Subcutaneous abdominal adipose tissue (tissue), 5 donors: ENCODE measurements around the gene UCHL5.

Source experiments
- H3K27ac ChIP-seq: one replicate; pipeline ENCODE4 v1.7.0; 2013; ENCODE audit warnings: low read depth, mild to moderate bottlenecking, inconsistent platforms, low read length, moderate library complexity
- H3K27me3 ChIP-seq, 5 donors: one replicate each; pipeline ENCODE4 v1.7.0; 2013; ENCODE audit warnings: low read length in 5 of 5, inconsistent platforms in 1 of 5; ENCODE audit not compliant: control insufficient read depth in 5 of 5, insufficient read depth in 4 of 5
- H3K36me3 ChIP-seq, 5 donors: one replicate each; pipeline ENCODE4 v1.7.0; 2013; ENCODE audit warnings: low read length in 5 of 5; ENCODE audit not compliant: control insufficient read depth in 5 of 5, insufficient read depth in 5 of 5
- H3K4me1 ChIP-seq, 5 donors: one replicate each; pipeline ENCODE4 v1.7.0; 2013; ENCODE audit warnings: low read length in 5 of 5, mild to moderate bottlenecking in 3 of 5, moderate library complexity in 1 of 5; ENCODE audit not compliant: control insufficient read depth in 5 of 5, insufficient read depth in 5 of 5
- H3K4me3 ChIP-seq, 5 donors: one replicate each; pipeline ENCODE4 v1.7.0; 2013; ENCODE audit warnings: low read length in 5 of 5, low read depth in 1 of 5
- H3K9ac ChIP-seq, 5 donors: one replicate each; pipeline ENCODE4 v1.7.0; 2013; ENCODE audit warnings: low read length in 5 of 5, mild to moderate bottlenecking in 4 of 5, moderate library complexity in 3 of 5
- H3K9me3 ChIP-seq, 5 donors: one replicate each; pipeline ENCODE4 v1.7.0; 2013; ENCODE audit warnings: low read length in 5 of 5; ENCODE audit not compliant: control insufficient read depth in 5 of 5
- donor health status: healthy.
- donor health status: healthy.
- donor health status: healthy.
- donor health status: healthy.
- donor health status: healthy.

Gene UCHL5, protein sequence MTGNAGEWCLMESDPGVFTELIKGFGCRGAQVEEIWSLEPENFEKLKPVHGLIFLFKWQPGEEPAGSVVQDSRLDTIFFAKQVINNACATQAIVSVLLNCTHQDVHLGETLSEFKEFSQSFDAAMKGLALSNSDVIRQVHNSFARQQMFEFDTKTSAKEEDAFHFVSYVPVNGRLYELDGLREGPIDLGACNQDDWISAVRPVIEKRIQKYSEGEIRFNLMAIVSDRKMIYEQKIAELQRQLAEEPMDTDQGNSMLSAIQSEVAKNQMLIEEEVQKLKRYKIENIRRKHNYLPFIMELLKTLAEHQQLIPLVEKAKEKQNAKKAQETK

DNA sequence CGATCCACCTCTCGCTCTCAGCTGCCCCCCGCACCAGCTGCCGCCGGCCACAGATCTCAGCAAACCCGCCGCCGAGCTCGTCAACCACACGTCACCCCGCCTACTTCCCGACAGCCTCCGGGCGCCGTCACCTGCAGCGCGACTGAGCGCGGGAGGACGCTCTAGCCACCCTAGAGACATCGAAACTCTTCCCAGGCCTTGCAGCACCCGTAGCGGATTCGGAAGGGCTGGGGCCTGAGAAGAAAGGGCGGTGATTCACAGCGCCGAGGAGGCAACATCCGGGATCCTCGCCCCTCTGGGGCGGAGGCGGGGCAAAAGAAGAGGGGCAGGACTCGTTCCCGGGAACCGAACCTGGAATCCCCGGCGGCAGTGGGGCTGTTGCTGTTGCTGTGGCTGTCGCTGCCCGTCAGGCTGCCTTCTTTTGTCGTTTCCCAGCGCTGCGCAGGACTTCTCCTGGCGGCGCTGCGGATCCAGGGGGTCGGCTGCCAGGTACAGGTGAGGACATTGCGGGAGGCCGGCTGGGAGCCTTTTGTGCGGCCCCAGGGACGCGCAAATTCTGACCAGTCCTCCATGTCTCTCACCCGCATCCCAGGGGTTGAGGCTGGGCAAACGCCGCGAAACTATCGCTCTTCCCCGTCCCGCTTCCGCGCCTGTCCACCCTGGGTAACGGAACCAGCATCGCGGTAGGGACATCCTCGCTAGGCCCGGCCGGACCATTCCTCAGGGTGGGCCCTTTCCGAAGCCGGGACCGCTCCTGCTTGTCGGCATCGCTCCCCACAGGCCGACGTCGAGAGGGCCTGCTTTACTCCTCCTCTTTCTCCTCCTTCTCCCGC, at the start of gene UCHL5, which contains the start of gene RO60:
Gene UCHL5 (minus strand): TSS at position 79 of the 833 bp plus-strand sequence. CDS start 100 bp downstream, outside the sequence.
Gene RO60 (plus strand): TSS at position 331 of the 833 bp plus-strand sequence. CDS start 9,443 bp downstream, outside the sequence.
- no peaks in the 10 kb centered on the region for H3K9me3 ChIP-seq
- H3K9ac ChIP-seq, result peak within 1 kb of the TSS; percentile 93 to 99 (median 98)
- no peaks in the 10 kb centered on the region for H3K36me3 ChIP-seq
- peaks cover 0 to 3% (median 0%) of the 10 kb centered on the region in 5 donors for H3K27me3 ChIP-seq
- H3K4me3 ChIP-seq, result peak within 1 kb of the TSS; percentile 95 to 99 (median 97)
- H3K27ac ChIP-seq, result peak within 1 kb of the TSS; percentile 96
- H3K4me1 ChIP-seq, result peaks cover 7 to 37% (median 29%) of the 10 kb centered on the region in 5 donors

DNA sequence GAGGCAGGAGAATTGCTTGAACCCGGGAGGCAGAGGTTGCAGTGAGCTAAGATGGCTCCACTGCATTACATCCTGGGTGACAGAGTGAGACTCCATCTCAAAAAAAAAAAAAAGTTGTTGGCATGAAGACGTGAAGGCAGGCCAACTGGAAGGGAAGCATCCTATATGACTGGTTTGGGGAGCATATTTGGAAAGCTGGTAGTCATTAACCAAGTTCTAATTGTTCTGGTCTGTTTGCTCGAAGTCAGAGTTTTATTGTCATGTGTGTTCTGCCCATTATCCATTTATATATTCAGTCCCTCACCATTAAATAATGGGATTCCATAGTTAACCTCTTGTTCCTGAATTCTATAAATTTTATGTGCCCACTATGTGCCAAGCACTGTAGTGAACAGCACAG, 49.3 kb upstream of the UCHL5 start:
- Histone ChIP-seq H3K27me3 (no peaks in the 10 kb centered on the region), H3K4me3 (no peak overlapping the region), H3K9me3 (no peaks in the 10 kb centered on the region), H3K9ac (no peak overlapping the region), H3K36me3 (no peaks in the 10 kb centered on the region), H3K4me1 (peaks cover 4 to 31% (median 25%) of the 10 kb centered on the region in 5 donors), H3K27ac (no peak overlapping the region)

DNA sequence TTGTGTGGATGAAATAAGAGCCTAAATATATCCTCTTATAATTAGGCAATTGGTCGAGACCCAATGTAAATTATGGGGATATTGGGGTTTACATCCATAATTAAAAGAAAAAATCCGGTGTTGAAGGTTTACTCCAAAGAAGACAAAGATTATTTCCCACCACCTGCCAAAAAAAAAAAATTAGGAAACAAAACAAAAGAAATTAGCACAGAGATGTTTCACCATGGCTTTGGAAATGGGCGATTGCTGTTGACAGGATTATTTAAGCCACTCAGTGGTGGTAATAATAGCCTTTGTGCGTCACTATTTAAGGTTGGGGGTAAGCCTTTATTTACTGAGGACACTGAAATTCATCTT, 46.6 kb upstream of the UCHL5 start:
- peak overlapping the region; percentile 94 for H3K27ac ChIP-seq

DNA sequence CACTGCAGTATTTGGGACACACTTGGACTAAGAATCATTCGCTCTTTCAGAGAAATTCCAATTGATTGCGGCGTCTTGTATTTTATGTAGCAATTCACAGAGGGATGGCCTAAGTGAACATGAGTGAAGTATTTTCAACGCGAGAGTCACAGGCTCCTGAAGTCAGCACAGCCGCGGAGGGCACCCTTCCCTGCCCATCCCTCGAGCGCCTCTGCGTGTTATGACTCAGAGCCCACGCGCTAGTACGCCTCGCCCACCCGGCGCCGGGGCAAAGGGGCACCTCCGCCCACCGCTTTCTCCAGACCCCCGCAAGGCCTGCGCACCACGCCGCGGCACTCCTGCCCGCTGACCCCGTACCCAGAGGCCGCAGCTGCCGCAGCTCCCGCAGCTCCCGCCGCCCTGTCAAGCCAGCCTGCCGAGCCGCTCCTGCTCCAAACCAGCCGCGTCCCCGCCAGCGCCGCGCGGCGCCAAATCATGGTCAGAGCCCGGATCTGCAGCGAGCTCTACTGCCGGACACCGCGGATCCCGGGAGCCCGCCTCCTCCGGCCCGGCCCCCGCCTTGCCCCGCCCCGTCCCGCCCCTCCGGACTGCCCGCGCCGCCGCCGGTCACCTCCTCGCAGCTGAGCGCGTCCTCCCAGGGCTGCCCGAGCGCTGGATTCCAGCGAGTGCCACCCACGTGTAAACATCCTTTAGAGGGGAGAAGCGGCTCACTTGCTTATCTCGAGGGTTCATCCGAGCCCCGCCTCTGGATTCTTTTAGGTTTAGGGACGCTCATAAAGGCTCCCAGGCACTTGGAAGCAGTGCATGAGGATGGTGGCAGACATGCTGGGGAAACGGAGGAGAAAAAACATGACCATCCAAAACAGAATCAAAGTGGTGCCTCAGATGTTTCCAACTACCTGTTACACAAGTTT, 46.0 kb upstream of the UCHL5 start, which contains the start of gene GLRX2:
Gene GLRX2 (minus strand): TSS at position 508 of the 914 bp plus-strand sequence. CDS start 32 bp downstream, at position 476.
- H3K27me3 ChIP-seq, result no peaks in the 10 kb centered on the region
- no peaks in the 10 kb centered on the region for H3K9me3 ChIP-seq
- peak within 1 kb of the TSS; percentile 86 to 94 (median 88) for H3K9ac ChIP-seq
- H3K4me3 ChIP-seq, result peak within 1 kb of the TSS; percentile 74 to 95 (median 78)
- peaks cover 1 to 7% (median 6%) of the 10 kb centered on the region in 5 donors for H3K36me3 ChIP-seq
- H3K27ac ChIP-seq, result peak within 1 kb of the TSS; percentile 94
- H3K4me1 ChIP-seq, result peaks cover 4 to 39% (median 27%) of the 10 kb centered on the region in 5 donors

More for the DNA sequence above, 46.6 kb upstream of the UCHL5 start:
- Histone ChIP-seq H3K36me3 (peaks cover 0 to 1% (median 0%) of the 10 kb centered on the region in 5 donors), H3K9me3 (no peaks in the 10 kb centered on the region), H3K27me3 (no peaks in the 10 kb centered on the region), H3K9ac (peak overlapping the region; percentile 35 to 88 (median 86)), H3K4me1 (peaks cover 4 to 39% (median 27%) of the 10 kb centered on the region in 5 donors), H3K4me3 (peak overlapping the region; percentile 74 to 84 (median 78))

DNA sequence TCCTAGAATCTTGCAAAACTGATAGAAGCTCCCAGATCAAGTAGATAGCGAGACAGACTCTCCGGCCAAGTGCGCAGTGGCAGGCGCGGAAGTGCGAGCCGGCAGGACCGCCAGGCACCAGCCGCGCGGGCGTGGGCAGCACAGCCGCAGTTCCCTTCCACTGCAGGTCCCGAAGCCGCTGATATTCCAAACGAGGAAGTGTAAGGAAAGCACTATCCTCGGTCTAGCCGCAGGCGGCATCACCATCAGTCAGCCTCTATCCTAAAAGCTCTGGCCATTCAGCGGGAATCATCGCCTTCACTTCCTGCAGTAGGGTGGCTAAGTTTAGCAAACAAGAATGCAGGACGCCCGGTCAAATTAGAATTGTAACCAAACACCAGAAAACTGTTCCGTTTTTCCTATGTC, 45.3 kb upstream of the UCHL5 start:
- H3K36me3 ChIP-seq, result peaks cover 8 to 14% (median 12%) of the 10 kb centered on the region in 5 donors

DNA sequence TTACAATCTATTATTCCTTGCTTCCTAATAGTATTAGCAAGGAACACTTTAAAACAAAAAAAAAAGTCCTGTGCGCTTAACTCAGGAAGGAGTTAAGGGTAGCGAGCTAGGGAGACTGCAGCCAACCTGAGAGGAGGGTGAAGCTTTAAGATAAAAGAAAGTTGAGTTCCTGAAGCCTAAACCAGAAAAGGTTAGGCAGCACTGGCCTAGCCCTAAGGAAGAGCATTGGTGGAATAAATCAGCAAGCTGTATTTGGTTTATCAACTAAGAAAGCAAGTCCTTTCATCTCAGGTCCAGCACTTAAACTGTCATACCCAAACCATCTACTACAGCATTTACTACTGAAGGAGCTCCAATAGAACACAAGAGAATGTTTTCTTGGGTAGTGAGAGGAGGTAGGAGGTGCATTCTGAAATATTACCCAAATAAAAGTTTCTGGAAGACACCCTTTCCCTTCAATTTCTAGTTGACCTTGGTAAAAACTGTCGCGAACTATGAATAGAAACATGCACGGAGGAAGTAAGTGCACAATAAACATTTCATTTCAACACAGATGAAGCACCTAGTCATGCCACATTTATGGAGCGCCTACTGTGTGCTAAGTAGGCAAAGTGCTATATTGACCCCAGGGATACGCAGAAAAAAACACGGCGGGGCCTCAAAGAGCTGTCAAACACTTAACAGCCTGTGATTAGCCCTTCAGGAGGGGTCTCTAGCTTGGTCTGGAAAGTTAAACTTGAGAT, 44.8 kb upstream of the UCHL5 start:
- Histone ChIP-seq H3K9me3 (no peaks in the 10 kb centered on the region), H3K27ac (peak overlapping the region; percentile 94), H3K27me3 (no peaks in the 10 kb centered on the region), H3K9ac (peak overlapping the region; percentile 85 to 94 (median 88)), H3K36me3 (peaks cover 10 to 20% (median 17%) of the 10 kb centered on the region in 5 donors), H3K4me3 (peak overlapping the region; percentile 74 to 95 (median 78)), H3K4me1 (peaks cover 4 to 39% (median 27%) of the 10 kb centered on the region in 5 donors)

More for the DNA sequence above, 45.3 kb upstream of the UCHL5 start:
- Histone ChIP-seq H3K4me3 (peak overlapping the region; percentile 74 to 95 (median 78)), H3K9ac (peak overlapping the region; percentile 85 to 94 (median 88)), H3K9me3 (no peaks in the 10 kb centered on the region), H3K4me1 (peaks cover 4 to 39% (median 27%) of the 10 kb centered on the region in 5 donors), H3K27me3 (no peaks in the 10 kb centered on the region), H3K27ac (peak overlapping the region; percentile 94)

DNA sequence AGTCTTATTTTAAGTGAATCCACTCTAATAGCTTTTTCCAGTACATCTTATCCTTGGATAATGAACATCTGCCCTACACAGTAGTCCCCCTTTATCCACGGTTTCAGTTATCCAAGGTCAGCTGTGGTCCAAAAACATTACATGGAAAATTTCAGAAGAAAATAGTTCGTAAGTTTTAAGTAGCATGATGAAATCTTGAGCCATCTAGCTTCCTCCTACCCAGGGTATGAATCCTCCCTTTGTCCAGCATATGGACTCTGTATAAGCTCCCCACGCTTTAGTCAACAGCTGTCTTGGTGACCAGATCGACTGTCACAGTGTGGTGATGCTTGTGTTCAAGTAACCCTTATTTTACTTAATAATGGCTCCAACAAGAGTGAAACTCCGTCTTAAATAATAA, 43.5 kb upstream of the UCHL5 start:
- H3K27ac ChIP-seq, result peak overlapping the region; percentile 51
- peaks cover 11 to 30% (median 26%) of the 10 kb centered on the region in 5 donors for H3K36me3 ChIP-seq
- no peaks in the 10 kb centered on the region for H3K27me3 ChIP-seq
- H3K9me3 ChIP-seq, result no peaks in the 10 kb centered on the region
- H3K4me1 ChIP-seq, result peaks cover 4 to 39% (median 27%) of the 10 kb centered on the region in 5 donors
- no peak overlapping the region for H3K4me3 ChIP-seq
- H3K9ac ChIP-seq, result peak overlapping the region in 1 of 5 donors; percentile 40

DNA sequence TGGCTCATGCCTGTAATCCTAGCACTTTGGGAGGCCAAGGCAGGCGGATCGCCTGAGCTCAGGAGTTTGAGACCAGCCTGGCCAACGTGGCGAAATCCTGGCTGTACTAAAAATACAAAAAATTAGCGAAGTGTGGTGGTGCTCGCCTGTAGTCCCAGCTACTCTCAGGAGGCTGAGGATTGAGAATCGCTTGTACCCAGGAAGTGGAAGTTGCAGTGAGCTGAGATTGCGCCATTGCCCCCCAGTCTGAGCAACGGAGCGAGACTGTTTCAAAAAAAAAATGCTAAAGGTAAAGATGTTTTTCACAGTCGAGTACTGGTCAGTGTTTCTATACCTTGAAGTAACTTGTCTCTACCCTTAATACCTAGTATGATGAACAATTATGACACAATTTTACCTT, 35.0 kb upstream of the UCHL5 start:
- no peaks in the 10 kb centered on the region for H3K4me1 ChIP-seq
- H3K9me3 ChIP-seq, result no peaks in the 10 kb centered on the region
- peaks cover 29 to 64% (median 41%) of the 10 kb centered on the region in 5 donors for H3K36me3 ChIP-seq
- no peak overlapping the region for H3K9ac ChIP-seq
- no peak overlapping the region for H3K4me3 ChIP-seq
- H3K27me3 ChIP-seq, result no peaks in the 10 kb centered on the region
- H3K27ac ChIP-seq, result no peak overlapping the region
